ENCODE data around the gene CHST14.

Gene CHST14

GRCh38 chr15:40470423-40471104 is at the start of gene CHST14:
TSS of gene CHST14 (plus strand) at chr15:40470984. CDS start at chr15:40471214, 230 bp downstream.
- peak; percentile 78 for DNase-seq (ENCODE audit: low read depth, low spot score)

GRCh38 chr15:40421246-40422157 is 49.3 kb upstream of the CHST14 start:
- DNase-seq (ENCODE audit: low read depth, low spot score), result peak; percentile 88

- DNase-seq (ENCODE audit: low read depth, low spot score), result no peak
These were observed 46.2 kb upstream of the CHST14 start for GRCh38 chr15:40424483-40425115.

DNA sequence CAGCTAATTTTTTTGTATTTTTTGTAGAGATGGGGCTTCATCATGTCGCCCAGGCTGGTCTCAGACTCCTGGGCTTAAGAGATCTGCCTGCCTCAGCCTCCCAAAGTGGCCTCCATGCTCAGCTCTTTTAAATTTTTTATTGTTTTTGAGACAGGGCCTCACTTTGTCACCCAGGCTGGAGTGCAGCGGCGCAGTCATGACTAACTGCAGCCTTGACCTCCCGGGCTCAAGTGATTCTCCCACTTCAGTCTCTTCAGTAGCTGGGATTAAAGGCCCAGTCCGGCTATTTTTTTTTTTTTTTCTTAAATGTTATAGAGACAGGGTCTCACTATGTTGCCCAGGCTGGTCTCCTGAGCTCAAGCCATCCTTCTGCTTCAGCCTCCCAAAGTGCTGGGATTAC is 45.1 kb upstream of the CHST14 start:
- DNase-seq (ENCODE audit: low read depth, low spot score), result no peak

DNA sequence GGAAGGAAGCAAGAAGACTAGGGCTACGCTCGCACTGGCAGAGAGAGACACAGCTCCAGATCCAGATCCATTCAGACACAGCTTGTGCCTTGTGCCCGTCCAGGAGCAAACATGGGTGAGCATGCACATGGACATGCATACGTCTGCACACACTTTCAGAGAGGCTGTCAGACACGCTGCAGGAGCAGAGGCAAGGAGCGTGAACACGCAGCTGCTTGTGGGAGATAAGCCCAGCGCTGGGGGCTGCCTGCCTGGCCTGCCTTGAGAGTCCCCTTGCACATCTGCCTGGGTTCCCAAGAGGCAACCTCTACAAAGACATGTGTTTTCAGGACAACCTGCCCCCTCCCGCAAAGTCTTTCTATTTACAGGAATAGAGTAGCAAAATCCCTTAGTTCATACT is 43.6 kb upstream of the CHST14 start:
- DNase-seq (ENCODE audit: low read depth, low spot score), result no peak

DNA sequence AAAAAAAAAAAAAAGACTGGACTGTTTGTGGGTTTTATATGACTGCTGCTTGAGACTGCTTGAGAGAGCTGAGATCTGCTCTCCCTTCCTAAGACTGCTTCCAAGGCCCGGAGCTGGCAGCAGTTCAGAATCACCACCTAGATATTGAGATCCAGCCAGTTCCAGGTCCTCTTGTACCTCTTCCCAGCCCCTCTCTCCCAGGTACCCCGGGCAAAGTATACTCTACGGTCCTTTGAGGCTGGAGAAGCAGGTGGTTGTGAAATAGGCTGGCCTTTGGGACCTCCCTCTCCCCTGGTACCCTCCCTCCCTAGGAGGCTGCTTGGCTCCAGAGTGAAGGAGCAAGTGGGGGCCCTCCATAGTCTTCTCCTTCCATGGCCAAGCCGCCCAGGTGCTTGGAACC is 42.6 kb upstream of the CHST14 start:
- DNase-seq (ENCODE audit: low read depth, low spot score), result no peak

DNA sequence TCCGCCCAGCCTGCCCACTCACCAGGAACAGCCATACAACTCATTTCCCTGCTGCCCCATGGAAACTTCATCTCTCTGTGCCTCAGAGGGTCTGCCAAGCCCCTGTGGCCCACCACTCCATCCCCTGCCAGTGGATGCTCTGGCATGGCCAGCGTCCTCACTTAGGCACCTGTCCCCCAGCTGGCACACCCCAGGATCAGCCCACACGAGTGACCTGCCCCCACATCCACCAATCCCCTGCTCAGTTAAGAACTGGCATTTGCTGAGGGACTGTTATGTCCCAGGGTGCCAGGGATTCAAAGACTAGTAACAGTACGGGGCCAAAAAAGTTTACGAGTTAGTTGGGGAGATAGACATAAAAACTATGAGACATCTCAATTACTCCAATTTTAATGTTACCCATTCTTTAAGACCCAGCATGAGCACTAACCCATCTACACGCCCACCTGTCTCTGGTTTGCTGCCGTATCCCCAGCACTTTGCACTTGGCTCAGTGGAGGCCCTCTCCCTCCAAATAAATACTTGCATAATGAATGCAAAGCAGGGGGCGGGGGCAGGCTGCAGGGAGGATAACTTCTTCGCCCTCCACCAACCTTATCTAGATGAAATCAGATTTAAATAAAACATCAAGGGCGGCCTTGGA is 41.6 kb upstream of the CHST14 start:
- DNase-seq (ENCODE audit: low read depth, low spot score), result no peak

GRCh38 chr15:40430271-40430805 is 40.4 kb upstream of the CHST14 start:
- DNase-seq (ENCODE audit: low read depth, low spot score), result peak; percentile 71

DNA sequence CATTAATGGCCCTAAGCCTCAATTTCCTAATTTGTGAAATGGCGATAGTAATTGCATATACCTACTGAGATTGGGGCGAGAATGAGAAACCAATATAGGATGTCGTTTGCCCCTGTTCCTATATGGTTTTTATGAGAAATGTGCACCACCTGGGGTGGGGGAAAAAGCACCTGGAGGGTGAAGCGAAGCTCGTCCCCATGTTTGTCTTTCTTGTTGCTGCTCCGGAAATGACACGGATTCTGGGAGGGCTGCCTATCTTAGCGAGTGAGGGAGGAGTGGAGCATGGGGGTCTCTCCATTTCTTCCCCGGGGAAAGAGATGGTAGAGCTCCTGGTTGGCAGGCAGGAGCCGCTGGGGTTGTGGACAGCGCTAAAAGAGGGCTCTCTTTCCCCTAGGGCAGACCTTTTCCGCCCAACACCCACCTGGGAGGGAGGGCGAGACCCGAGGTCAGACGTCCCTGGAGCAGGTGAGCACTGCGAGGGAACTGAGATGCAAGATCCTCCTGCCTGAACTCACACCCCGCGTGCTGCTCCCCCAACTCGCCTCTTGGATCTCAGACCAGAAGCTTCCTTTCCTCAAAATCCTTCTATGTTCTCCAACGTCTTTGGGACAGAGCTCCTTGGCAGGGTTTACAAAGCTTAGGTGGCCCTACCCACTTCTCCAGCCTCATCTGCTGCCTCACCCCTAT is 35.6 kb upstream of the CHST14 start:
- DNase-seq (ENCODE audit: low read depth, low spot score), result no peak

- DNase-seq (ENCODE audit: low read depth, low spot score), result no peak
These were observed 35.1 kb upstream of the CHST14 start for GRCh38 chr15:40435710-40436089.

- peak; percentile 31 for DNase-seq (ENCODE audit: low read depth, low spot score)
These were observed 34.5 kb upstream of the CHST14 start for GRCh38 chr15:40436116-40436891.

GRCh38 chr15:40436892-40437751 is 33.7 kb upstream of the CHST14 start:
- DNase-seq (ENCODE audit: low read depth, low spot score), result peak; percentile 52

DNA sequence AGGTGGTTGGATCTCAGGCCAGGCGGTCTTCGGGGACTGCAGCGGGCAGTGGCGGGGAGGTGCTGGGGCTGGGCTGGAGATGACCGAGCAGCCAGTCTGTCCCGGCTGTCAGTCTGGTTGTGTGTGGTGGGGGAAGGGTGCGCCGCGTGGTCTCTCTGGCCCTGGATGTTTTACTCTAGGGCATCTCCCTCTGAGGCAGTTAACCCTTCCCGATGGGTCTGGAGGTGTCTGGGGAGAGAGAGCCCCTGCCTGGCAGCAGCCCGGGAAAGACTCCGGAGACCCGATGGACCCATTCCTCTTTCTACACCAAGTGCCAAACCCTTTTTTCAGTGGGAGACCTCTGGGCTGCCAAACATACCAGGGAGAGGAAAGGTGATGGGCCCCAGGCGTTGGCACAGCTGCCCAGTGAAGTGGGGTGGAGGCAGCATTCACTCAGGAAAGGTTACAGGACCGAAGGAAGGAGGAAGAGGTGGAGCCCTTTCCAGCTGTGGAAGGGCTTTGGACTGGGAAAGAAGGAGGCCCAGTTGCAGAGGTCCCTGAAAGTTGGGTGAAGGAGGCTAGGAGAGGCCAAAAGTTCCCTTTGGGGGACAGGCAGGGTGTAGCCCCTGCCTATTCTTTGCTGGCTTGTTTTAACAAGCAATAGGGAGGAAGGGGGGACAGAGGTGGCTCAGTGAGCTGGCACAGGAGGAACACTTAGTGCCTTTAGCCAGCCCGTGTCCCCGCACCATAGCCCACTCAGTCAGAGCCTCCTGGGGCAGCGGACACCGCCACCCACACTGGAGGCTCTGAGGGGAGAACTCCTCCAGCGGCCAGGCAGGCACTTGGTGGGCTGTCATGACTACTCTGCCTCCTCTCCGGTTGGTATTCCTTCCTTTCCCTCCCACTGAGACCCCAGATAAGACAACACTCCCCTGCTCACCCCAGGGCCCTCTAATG is 32.8 kb upstream of the CHST14 start:
- DNase-seq (ENCODE audit: low read depth, low spot score), result peak; percentile 51

- peak; percentile 12 for DNase-seq (ENCODE audit: low read depth, low spot score)
These were observed 32.1 kb upstream of the CHST14 start for GRCh38 chr15:40438712-40439111.

DNA sequence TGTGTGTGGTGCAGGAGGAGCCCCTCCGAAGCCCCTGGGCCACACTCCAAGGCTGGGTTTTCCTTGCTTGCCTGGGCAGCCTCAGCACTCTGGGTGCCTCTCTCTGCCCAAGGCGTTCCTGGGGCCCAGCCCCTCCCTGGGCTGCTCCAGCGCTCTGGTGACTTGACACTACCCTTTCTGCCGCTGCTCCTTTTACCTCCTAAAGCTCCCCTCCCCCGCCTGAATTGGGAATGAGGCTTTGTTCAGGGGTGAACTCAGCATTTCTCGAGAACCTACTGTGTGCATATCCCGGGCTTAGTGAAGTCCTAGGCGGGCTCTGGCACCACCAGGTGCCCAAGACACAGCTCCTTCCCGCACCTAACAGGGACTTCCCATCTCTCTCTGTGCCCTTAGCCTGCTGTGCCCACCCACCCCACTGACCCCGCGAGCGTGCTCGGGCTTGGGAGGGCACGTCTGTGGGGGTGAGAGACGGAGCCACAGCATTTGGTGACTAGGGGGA is 31.3 kb upstream of the CHST14 start:
- peak; percentile 83 for DNase-seq (ENCODE audit: low read depth, low spot score)

GRCh38 chr15:40439960-40440742 is 30.6 kb upstream of the CHST14 start:
- peak; percentile 69 for DNase-seq (ENCODE audit: low read depth, low spot score)
